ENCODE measurements around the gene PLAAT4.
"Not testable (repeated sequence)": the region's sequence is repeated elsewhere in the genome, so short reads cannot be mapped to it uniquely, and the experiment has no call there.

The PLAAT4 gene

DNA sequence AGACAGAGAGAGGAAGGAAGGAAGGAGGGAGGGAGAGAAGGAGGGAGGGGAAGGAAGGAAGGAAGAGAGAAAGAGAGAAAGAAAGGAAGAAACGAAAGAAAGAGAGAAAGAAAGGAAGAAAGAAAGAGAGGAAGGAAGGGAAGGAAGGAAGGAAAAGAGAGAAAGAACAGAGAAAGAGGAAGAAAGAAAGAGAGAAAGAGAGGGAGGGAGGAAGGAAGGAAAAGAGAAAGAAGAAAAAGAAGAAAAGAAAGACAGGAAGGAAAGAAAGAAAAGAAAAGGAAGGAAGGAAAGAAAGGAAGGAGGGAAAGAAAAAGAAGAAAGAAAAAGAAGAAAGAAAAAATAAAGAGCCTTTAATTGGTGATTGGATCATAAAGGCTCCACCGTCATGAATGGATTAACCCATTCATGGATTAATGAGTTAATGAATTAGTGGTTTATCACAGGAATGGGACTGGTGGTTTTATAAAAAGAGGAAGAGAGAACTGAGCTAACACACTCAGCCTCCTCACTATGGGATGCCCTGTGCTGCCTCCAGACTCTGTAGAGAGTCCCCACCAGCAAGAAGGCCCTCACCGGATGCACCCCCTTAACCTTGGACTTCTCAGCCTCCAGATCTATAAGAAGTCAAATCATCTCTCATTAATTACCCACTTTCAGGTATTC lies 35.5 kb downstream of the PLAAT4 start:
- no peak for DNase-seq (ENCODE audit: low read depth)

- no peak for DNase-seq (ENCODE audit: low read depth)
These were observed 37.6 kb downstream of the PLAAT4 start for GRCh38 chr11:63573881-63574855.

DNA sequence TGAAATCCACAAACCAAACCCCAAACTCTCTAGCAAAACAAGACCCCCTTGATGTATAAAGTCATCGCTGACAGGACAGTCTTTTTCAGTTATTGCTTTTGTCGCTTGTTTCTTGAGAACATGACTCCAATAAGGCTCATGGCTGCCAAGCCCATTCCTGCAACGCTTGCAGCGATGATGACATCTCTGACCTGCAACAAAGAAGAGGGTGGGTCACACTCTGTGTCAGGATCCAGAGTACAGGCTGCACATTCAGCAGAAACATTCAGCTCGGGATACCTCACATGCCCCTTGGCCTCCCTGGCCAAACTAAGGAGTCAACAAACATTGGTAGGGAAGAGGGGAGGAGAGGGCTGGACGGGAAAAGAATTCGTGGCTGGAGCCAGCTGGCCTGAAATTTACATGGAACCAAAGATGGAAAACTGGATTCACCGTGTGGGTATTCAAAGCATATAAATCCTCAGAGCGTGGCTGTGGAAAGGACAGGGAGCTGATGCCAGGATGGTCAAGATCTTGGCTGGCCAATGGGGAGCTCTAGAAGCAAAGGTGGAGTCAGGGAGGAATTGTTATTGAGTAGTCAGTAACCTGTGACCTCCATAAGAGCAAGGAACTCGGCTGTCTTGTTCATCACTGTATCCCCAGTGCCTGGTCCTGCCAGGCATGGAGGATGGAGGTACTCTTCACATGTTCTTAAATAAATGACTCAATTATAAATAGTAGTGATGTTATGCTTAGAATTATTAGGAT lies 38.4 kb downstream of the PLAAT4 start:
- no peak for DNase-seq (ENCODE audit: low read depth)

DNA sequence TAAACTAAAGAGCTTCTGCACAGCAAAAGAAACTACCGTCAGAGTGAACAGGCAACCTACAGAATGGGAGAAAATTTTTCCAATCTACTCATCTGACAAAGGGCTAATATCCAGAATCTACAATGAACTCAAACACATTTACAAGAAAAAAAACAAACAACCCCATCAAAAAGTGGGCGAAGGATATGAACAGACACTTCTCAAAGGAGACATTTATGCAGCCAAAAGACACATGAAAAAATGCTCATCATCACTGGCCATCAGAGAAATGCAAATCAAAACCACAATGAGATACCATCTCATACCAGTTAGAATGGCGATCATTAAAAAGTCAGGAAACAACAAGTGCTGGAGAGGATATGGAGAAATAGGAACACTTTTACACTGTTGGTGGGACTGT lies 42.3 kb downstream of the PLAAT4 start:
- DNase-seq (ENCODE audit: low read depth), result not testable (repeated sequence)

DNA sequence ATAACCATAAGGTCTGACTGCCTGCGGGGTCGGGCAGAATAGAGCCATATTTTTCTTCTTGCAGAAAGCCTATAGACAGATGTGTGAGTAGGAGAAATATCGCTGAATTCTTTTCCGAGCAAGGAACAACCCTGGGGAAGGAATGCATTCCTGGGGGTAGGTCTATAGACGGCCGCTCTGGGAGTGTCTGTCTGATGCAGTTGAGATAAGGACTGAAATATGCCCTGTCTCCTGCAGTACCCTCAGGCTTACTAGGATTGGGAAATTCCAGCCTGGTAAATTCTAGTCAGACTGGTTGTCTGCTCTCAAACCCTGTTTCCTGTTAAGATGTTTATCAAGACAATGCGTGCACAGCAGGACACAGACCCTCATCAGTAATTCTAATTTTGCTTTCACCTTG lies 44.6 kb downstream of the PLAAT4 start:
- not testable (repeated sequence) for DNase-seq (ENCODE audit: low read depth)

- DNase-seq (ENCODE audit: low read depth), result no peak
These were observed 46.7 kb downstream of the PLAAT4 start for GRCh38 chr11:63583357-63583677.

DNA sequence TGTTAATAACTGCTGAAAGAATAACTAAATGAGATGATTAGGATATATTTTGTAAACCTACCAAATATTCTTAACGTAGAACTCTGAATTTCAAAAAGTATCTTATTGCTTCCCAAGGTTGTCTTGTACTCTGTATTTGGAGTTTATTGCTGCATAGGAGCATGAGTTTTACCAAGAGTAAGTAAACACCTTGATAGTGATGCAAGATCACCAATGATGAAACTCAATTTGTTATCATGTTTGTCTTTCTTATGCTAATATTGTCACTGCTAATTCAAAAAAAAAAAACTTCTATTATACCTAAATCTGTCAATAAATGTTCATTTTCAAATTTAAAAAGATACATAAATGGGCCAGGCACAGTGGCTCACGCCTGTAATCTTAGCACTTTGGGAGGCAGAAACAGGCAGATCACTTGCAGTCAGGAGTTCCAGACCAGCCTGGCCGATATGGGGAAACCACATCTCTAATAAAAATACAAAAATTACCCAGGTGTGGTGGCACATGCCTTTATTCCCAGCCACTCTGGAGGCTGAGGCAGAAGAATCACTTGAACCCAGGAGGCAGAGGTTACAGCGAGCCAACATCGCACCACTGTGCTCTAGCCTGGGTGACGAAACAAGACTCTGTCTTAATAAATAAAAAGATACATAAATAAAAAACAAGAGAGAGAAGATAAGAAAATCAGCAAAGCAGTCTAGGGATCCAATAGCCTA lies 50.0 kb downstream of the PLAAT4 start:
- no peak for DNase-seq (ENCODE audit: low read depth)

GRCh38 chr11:63589000-63589399 lies 52.4 kb downstream of the PLAAT4 start:
- DNase-seq (ENCODE audit: low read depth), result no peak

- DNase-seq (ENCODE audit: low read depth), result no peak
These were observed 53.6 kb downstream of the PLAAT4 start for GRCh38 chr11:63590024-63590788.

DNA sequence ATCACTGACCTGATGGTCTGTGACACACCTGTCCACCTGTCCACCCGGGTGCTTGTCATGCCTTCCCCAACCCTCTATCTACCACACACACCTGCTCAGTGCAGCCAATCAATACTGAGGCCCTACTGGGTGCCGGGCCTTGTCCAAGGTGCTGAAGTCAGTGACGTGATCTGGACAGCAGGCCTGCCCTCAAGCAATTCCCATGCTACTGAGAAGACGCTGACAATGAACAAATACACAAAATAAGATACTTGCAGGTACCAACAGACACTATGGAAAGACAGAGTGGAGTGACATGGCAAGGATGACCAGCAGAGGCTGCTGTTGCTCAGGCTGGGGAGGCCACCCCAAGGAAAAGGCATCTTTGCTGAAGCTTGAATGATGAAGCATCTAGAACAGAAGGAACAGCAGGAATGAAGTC lies 56.4 kb downstream of the PLAAT4 start:
- DNase-seq (ENCODE audit: low read depth), result no peak

DNA sequence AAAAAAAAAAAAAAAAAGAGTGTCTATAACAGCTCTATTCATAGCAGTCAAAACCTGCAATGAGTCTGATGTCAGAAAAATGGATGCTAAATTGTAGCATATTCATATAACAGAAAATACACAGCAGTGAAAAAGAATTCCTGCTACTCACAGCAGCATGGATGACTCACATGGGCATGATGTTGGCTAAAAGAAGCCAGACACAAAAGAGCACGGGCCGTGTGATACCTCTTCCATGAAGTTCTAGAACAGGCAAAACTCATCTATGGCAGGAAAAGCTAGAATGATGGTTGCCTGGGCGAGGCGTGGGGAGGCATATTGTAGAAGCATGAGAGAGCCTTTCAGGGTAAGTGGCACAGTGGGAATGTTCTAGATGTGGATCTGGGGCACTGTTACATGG lies 58.7 kb downstream of the PLAAT4 start:
- DNase-seq (ENCODE audit: low read depth), result no peak
